HG02884 (cell line): ENCODE results near the gene F13A1.

ENCODE experiments used
- ATAC-seq: cut with Tn5 transposase; IDR thresholded peaks from one replicate; pipeline ENCODE4 v1.9.1; 2021; ENCODE audit warnings: mild to moderate bottlenecking, moderate library complexity; ENCODE audit not compliant: unreplicated experiment

The F13A1 gene

DNA sequence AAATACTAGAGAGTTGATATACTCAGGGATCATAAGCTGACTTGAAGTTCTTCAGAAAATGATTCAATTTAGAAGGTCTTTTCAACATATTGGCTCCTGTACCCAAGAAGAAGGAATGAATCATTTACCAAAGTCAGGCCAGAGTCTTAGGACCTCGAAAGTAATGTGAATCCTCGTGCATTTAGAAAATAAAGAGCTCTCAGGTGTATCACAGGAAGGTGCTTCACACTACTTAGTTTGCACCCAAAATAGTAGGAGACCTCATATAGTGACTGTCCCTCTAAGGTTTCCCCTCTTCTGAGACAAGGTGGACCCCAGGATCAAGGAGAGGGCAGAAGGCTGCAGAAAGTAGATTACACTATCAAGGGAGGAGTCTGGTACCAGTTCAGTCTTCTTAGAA lies 71.8 kb downstream of the F13A1 start:
- ATAC-seq = no peak

DNA sequence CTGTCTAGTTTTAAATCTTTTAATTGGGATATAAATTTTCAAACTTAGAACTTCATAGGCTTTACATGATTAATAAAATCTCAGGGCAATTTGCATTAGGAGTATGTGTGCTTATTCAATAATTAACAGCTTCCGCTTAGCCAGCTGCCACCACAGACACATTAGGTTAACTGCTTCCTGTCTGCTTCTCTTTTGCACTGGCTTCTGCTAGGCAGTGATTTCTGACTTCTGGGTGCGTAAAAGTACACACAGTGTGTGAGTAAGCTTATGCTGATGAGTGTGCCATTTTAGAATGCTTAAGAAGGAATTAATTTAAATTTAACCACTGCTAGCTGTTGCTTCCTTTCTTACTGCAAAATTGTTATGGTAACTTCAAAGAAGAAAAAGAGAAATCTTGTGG lies 73.9 kb downstream of the F13A1 start:
- peak; percentile 68 for ATAC-seq

DNA sequence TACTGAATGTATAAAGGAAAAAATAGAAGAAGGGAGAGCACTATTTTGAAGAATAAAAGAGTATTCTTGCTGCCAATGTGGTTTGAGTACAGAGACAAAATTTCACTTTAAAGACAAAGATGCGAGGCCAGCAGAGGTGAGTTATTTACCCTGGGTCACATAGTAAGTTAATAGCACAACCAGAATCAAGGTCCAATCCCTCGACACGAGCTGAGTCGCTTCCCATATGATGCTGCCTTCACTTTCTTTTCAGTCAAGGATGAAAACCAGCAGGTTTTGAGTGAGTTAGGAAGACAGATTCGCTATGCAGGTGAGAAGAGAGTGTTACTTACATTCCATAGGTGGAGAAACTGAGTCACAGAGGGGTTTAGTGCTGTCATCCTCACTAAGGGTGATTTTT lies 75.8 kb downstream of the F13A1 start:
- ATAC-seq = no peak

DNA sequence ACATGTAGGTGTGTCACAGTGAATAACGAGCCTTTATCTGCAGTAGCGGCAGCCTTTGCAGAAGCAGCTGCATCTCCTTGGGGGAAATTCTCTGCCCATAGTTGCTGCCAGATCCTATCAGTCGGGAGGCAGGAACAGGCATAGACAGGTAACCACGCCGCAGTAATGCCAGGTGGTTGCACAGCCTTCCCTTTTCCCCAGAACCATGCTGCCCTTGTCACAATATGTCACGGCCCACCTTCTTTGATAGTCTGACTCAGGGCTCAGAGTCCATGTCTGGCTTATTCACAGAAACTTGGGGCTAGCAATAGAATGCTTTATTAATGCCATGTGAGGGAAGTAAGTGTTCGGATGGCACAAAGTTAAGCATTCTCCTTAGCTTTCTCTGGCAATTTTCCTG lies 76.6 kb downstream of the F13A1 start:
- ATAC-seq = no peak

DNA sequence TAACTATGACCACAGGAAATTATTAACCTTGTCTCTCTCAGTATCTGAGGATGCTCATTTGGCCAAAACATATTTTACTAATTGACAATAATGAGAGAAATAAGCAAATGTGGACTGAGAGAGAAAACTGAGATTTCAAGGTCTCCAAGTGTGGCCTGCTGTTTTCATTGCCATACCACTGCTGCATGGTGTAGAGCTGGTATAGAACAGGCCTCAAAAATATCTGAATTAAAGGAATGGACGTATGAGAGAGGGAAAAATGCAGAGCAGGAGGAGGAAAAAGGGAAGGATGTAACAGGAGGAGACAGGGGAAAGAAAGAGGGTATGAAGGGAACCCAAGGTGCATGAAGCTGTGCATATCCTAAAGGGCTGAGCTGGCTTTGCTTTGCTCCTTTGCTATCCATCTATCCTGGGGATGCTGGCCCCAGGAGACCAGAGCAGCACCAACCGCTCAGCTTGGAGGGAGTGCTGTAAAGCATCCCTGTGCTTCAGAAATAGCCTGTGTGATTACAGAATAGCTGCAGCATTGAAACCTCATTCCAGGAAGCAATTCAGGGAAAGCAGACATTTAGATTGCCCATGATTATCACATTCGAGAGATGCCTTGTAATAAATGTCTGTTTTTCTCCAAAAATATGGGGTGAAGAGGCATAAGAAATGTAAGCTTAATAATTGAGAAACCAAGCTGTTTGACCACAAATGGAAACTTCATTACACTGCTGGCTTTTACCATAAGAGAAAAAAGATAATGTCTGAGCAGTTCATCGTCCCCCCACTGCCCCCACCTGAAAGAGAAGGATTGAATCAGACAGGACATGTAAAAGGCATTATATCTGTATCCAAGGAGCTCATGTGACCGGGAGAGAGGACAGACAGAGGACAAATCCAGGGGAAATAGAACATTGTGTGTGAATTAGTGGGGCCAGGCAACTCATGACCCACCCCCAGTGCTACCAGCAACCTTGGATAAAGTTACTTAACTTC lies 80.6 kb downstream of the F13A1 start:
- no peak for ATAC-seq

DNA sequence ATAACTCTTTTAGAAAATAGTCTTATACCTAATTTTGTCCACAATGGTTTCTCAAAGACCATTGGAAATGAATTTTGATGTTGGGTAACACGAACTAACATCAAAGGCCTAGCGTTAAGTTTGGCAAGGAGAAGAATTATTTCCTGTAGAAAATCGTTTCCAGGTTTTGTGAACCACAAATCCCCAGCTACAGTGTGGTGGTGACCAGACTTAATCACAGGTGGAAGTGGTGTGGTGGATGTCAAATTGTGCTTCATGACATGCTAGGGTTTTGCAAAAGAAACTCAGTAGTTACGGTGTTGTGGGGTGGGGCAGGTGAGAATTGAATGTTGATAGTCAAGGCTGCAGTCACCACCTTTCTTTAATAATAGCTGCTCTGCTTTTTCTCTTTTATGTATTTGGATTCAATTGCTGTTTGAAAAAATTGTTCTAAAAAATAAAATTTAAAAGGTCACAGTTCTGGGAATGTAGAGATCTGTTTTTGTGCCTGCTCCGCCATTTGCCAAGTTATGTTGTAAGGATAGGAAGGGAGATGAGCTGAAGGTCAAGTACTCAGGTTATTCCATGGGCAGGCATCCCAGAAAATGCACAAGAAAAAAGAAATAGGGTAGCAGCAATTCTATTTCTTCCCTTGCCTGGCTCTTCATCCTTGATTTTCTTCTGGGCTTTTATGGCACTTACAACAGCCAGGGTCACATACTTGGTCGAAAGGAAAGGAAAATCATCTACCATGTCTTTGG lies 83.6 kb downstream of the F13A1 start:
- no peak for ATAC-seq

DNA sequence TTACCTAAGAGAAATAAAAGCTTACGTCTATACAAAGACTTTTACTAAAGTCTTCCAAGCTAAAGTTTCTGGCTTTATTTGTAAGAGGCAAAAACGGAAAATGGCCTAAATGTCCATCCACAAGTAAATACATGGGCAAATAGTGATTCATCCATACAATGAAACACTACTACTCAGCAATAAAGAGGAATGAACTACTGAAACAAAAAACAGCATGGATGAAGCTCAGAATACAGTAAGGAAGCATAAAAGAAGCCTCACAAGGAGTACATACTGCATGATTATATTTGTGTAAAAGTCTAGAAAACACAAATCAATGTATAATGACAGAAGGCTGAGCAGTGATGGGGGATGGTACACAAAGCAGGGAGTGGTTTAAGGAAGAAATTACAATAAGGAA lies 84.7 kb downstream of the F13A1 start:
- ATAC-seq = no peak

DNA sequence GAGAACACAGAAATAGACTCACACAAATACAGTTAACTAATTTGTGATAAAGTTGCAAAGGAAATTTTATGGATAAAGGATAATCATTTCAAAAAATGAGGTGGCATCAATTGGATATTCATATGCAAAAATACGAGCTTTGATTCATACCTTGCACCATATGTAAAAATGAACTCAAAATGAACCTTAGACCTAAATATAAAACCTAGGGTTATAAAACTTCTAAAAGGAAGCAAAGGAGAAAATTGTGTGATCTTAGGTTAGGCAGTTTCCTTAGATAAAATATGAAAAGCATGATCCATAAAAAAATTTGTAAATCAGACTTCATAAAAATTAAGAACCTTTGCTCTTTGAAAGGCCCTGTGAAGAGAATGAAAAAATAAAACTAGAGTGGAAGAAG lies 85.5 kb downstream of the F13A1 start:
- no peak for ATAC-seq

DNA sequence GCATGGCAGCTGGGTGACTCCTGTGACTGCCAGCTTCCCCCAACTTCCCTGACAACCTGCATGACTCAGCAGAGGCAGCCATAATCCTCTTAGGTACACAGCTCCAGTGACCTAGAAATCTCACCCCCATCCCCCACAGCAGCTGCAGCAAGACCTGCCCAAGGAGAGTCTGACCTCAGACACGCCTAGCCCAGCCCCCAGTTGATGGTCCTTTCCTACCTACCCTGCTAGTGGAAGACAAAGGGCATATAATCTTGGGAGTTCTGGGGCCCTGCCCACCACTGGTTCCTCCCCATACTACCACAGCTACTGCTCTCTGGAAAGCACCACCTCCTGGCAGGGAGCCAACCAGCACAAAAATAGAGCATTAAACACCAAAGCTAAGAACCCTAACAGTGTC lies 90.2 kb downstream of the F13A1 start:
- no peak for ATAC-seq

DNA sequence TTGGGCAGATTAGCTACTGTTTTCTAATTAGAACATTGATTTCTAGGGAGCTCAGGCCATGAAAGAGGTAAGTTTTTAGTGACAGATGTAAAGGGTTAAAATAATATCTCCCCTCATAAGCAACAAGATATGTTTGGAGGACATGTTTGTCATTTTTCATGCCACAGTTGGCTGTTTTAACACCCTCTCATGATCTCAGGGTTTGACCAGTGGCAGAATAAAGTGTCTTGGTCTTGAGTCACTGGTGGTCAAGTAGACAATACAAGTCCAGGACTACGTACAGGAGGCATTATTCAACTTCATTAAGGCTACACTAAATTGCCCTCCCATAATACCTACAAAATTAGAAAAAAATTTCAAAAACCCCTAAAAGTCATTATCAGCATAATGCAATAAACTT lies 92.6 kb downstream of the F13A1 start:
- no peak for ATAC-seq

DNA sequence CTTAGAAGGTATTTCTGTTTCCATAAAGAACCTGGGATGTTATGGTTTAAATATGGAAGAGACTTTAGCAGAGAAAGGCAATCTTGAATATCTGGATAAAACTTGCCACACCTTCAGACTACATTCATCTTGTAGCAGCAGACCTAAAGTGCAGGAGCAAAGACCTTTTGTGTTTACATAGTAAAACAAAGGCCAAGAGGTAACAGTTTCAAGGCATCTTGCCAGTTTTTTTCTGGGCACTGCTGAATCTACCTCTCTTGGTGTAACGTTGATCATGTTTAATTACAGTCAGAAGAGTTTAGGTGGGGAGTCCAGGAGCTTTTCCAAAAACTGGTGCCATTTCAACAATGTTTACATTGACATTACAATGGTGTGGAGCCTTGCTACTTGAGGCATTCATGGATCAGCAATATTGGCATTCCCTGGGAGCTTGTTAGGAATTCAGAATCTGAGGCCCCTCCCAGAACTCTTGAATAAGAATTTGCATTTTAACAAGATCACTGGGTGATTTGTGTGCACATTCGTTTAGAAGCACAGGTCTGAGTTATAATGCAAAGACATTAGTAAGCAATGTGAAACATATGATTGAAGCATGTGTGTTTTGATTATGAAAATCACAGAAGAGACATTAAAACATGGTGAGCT lies 94.5 kb downstream of the F13A1 start:
- ATAC-seq = no peak

DNA sequence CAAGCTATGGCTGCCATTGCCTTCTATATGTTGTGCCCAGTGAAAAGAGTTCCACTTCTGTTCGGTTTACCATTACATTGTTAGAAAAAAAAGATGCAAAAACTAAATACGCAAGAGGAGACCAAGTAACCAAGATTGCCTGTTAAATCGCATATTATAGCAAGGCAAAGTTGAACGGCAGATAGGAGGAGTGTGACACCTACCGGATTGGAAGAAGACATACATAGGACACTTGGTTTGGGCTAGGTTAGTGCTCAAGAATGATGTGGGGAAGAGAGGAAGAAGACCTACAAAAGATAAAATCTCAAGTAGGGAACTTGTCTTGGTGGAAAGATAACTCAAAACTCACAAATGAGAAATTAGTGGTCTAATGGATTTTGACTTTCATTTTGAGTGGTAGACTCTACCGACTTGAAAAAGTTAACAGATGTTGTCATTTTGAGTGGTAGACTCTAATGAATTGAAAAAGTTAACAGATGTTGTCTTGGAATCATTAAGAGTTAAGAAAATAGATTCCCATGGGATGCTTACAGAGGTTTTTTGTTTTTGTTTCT lies 95.5 kb downstream of the F13A1 start:
- no peak for ATAC-seq

DNA sequence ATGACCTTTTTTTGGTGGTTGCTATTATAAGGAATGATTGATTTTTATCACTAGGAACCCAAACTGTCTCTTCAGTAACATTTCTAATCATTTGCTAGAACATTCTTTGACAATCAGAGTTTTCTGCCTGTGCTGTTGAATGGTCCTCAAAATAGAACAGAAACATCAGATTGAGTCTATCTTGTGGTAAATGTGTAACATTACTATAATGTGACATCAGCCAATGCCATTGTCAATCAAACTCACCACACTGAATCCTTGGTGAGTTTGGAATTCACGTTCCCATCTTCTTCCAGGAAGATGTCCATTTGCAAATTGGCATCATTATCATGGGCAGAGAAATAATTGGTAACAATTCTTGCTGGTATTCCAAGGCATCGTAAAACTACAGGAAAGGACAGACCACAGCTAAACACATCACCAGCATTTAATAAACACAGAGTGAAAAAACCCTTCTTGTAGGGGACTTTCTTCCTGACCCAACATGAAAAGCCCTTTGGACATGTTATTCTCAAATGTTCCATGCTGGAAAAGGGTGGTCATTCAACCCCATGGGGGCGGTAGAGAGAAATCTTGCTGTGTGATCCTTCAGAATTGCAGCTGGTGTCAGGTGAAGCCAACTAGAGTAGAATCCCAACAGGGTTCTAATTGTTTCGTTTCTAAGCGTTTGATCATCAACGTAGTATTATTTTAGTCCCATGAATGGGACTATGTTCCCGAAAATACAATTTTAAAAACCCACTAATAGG lies 98.5 kb downstream of the F13A1 start:
- ATAC-seq = no peak

DNA sequence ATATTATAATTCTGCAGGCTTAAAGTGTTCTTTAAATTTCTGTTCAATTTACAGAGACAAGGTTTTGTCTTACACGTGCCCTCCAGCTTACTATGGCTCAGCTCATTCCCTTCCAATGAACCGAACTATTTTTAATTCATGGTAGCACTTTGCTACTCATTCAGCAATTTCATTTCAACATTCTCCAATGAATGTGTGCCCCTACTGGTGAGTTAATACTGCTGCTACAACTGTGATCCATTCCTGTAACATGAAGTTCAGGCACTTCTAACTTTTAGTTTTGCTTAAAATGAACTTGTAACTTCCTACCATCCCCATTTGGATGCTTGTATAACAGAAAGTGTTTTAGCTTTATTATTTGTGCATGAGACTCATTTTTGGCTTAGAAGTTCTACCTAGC lies 99.7 kb downstream of the F13A1 start:
- ATAC-seq = no peak

DNA sequence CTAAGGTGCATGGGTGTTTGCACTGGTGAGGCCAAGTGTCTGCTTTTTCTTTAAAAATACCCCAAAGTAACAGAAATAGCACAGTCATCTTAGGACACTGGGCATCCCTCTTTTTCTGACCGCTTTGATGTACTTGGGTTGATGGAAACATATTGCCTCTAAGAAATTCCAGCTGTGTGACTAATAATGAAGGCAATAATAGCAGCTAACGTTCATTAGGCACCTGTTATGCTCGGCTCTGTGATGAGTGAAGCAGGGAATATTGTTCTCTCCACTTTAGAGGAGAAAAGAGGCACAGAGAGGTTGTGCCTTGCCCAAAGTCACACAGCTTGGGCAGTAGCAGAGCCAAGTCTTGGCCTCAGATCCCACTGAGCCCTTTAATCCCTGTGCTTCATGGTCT lies 100.7 kb downstream of the F13A1 start:
- ATAC-seq = no peak

DNA sequence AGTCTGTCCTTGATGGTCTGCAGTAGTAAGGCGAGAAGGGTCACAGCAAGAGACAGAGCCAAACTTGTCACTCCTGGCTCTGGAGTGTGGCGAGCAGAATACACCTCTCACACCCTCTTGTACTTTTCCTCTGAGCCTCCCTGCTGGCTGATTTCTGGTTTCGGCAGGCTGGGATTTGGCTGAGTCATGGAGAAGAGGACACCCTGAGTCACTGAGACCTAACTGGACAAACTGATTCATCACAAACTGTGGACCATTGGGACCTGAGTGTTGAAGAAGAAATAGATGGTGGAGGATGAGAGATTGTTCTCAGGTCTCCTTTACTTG lies 101.7 kb downstream of the F13A1 start:
- no peak for ATAC-seq

DNA sequence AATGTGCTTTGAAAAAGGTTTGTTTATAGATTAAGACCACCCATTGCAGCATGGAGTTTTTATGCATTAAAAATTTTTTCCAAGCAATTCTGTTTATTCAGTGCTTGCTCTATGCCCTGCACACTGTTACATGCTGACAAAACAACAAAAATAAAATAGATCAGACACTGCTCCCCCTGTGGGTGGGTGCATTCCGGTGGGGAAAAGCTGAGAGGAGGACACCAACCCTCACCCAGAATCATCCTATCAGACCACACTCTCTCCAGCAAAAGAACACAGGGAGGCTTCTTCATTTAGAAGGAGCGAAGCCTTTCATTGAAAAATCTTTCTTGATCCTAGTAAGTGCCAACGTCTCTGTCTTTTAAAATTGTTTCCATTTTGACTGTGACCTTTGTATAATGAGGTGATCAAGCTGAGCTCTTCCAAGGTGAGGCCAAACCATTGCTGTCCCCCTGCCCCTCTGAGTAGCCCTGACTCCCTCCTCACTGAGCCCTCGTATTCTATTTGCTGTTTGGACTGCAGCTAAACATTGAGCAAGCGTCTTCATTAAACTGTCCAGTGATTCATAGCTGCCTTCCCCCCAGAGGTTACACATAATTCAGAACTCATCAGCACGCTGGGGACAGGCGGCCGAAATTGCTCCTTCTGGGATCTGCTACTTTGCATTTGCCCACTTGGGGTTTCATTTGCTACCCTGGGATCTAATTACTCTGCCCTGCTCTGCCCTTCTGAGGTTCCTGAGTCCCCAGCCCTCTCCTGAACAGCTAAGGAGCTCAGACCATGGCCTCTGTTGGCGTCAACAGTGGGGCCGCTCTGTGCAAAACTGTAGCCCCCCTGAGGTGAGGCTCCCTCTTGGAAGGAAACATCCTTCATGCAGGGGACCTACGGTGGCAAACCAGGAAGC lies 102.4 kb downstream of the F13A1 start:
- no peak for ATAC-seq

DNA sequence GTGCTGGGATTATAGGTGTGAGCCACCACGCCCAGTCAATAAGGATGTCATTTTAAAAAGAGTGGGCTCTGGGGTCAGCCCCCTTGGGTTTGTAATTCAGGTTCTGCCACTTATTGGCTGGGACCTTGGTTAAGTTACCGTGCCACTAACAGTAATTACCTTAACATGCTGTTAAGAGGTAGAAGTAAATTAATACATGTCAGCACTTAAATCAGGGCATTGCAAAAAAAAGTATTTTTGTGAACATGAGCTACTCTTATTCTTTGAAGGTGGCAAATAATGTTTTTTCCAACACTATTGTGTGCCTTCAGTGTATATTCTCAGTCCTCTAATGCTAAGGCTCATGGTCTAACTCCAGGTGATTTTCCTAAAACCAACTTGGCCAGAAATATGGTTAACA lies 109.5 kb downstream of the F13A1 start:
- no peak for ATAC-seq

DNA sequence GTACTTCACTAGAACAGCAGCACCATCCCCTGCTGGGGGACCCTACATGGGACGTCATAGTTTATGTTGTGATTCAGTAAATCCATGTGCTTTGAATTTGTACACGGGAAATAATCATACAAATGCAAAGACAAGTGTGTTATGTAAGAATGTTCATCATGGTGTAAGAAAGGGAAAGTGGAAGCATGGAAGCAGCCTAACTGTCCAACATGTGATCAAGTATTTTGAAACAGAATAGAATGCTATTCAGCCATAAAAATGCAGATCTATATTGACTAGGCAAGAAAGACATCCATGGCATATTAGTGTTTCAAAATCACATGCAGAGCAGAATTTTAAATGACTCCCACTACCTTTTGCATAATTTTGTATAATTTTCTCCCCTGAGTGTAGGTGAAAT lies 117.6 kb downstream of the F13A1 start:
- no peak for ATAC-seq

DNA sequence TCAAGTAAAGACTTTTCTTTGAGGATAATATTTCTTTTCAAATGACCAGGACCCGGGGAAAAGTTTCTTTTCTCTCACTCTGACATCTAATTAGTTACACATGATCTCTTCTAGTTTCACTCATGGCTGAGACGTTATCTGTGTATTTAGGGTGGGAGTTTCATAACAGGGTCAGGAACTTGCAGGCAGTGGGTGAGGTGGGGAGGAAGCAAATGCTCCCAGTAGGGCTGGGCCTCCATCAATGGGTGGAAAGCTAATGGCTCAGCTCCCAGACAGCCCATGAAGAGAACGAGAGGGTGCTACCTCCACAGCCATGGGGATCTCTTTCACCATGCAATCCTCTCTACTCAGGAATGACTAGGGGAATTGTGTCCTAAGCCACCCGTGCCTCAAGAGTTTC lies 119.3 kb downstream of the F13A1 start:
- ATAC-seq = no peak
